Astrocyte of the spinal cord (primary cell): ENCODE measurements around the gene SH3RF1.

Experiments
- DNase-seq: peaks from one replicate; pipeline ENCODE4 v3.0.0; 2011; ENCODE audit warnings: low read depth, low spot score
- H3K4me3 ChIP-seq: 2 replicates; pipeline ENCODE4 v1.5.1; 2011; ENCODE audit warnings: low read depth, mild to moderate bottlenecking, low read length, moderate library complexity
- CTCF ChIP-seq: IDR thresholded peaks from 2 replicates; pipeline ENCODE4 v1.5.1; 2012; ENCODE audit warnings: low read depth, mild to moderate bottlenecking, low read length, inconsistent platforms
- in situ Hi-C: cut with HindIII; loops from 2 replicates; pipeline ENCODE4 v1.10.0; 2017; ENCODE audit warnings: low sequenced_read_pairs

SH3RF1 gene

GRCh38 chr4:169117591-169118081 lies 153.1 kb downstream of the SH3RF1 start:
- in situ Hi-C loops: no loop called here
- TF ChIP-seq CTCF: no peak

GRCh38 chr4:169116270-169116901 lies 154.4 kb downstream of the SH3RF1 start:
- in situ Hi-C loops: no loop called here
- H3K4me3 ChIP-seq: no peak overlapping the region
- DNase-seq: peak; percentile 27
- no peak for TF ChIP-seq CTCF

More at GRCh38 chr4:169117591-169118081, 153.1 kb downstream of the SH3RF1 start:
- peak; percentile 77 for DNase-seq
- no peak overlapping the region for H3K4me3 ChIP-seq

GRCh38 chr4:169115897-169116254 lies 154.9 kb downstream of the SH3RF1 start:
- in situ Hi-C loops: no loop called here
- DNase-seq: peak; percentile 96
- TF ChIP-seq CTCF: peak; percentile 61

GRCh38 chr4:169115144-169115896 lies 155.4 kb downstream of the SH3RF1 start:
- in situ Hi-C loops: no loop called here
- TF ChIP-seq CTCF: no peak
- DNase-seq: no peak
- no peak overlapping the region for H3K4me3 ChIP-seq

More at GRCh38 chr4:169115897-169116254, 154.9 kb downstream of the SH3RF1 start:
- H3K4me3 ChIP-seq: no peak overlapping the region

GRCh38 chr4:169114341-169114974 lies 156.3 kb downstream of the SH3RF1 start:
- in situ Hi-C loops: no loop called here
- no peak for TF ChIP-seq CTCF
- no peak for DNase-seq
- H3K4me3 ChIP-seq: no peak overlapping the region

- in situ Hi-C loops: no loop called here
These were observed 160.1 kb downstream of the SH3RF1 start for GRCh38 chr4:169110633-169111032.

More at GRCh38 chr4:169110633-169111032, 160.1 kb downstream of the SH3RF1 start:
- no peak overlapping the region for H3K4me3 ChIP-seq
- no peak for DNase-seq
- TF ChIP-seq CTCF: no peak
